Retina (tissue), 1 donor: ENCODE measurements around the gene ACOT11.
"Not testable (repeated sequence)": the region's sequence is repeated elsewhere in the genome, so short reads cannot be mapped to it uniquely, and the experiment has no call there.

Experiments used
- DNase-seq: peaks from one replicate; pipeline ENCODE4 v3.0.0-alpha.2; 2016

The ACOT11 gene

DNA sequence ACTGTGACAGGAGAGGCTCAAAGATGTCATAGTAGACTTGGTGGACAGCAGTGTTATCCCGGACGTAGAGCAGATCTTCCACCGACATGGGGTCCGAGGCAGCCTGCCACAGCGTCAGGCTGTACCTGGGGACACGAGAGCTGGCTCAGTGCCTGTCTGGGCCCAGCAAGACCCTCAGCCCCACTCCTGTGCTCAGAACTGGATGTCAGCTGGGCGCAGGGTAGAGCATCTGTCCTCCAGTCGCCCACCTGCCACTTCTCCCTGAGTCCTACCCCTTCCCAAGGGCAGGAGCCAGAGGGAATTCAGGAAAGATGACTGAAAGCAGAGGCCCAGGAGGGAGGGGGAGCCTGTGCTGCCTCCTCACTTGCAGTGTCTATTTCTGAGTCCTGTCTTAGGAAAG lies 63.6 kb downstream of the ACOT11 start:
- no peak for DNase-seq

DNA sequence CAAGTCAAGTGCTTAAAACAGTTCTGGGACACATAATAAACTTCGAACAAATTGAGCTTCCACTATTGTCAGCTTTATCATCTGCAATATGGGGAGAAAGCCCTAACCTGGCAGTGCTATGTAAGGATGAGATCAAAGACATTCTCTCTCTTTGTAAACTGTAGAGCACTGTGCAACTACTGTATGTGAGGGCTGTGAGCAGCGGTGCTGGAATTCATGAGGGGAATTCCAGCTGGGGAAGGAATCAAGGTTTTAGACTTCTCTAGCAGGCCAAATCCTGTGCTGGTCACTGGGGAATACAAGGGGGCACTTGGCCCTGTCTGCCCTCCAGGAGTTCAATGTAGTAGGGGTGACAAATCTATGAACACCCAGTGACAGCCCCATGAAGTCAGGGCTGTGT lies 66.0 kb downstream of the ACOT11 start:
- DNase-seq = no peak

DNA sequence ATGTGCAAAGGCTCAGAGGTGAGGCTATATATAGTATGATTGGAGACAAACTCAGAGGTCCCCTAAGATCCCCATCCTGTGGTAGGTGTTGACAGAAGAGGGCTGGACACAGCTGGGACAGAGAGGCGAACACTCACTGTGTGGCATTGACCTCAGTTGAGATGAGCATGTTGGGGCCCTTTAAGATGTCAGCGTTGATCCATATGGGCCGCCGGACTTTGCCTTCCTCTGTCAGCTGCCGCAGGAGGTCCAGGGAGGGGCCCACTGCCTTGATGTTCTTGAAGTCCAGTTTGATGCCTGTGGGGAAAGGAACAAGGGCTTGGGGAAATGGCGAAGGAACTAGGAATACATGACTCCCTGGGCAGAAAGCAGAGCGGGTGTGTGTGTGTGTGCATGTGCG lies 66.5 kb downstream of the ACOT11 start:
- no peak for DNase-seq

DNA sequence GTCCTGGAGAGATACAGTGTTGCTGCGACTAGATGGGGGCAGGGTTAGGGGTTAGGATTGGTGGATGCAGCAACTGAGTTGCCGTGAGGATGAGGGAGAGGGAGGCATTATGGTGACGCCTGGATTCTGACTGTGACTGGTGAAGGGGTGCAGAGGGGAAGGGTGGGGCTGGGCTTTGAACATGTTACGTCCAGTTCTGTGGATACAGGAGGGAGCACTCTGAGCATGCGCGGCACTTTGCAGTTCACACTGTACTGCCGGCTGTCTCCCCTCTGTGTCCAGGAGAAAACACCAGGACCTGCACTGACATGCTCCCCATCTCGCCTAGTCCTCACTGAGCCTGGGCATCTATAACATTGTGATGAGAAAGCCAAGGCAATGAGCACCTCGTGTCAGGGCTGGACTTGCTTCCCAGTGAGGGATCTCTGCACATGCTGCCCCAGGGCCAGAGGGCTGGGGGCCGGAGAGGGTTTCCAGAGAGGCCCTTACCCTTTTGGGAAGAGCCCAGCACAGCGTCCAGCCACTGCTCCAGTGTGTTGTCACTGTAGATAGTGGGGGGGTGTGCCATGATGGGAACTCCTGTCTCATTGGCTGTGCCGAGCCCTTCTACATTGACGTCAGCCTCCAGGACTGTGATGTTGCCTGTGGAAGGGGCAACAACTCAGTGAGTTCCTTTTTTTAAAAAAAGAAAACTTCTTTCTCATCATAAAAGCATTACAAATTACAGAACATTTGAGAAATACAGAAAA lies 67.7 kb downstream of the ACOT11 start:
- no peak for DNase-seq

DNA sequence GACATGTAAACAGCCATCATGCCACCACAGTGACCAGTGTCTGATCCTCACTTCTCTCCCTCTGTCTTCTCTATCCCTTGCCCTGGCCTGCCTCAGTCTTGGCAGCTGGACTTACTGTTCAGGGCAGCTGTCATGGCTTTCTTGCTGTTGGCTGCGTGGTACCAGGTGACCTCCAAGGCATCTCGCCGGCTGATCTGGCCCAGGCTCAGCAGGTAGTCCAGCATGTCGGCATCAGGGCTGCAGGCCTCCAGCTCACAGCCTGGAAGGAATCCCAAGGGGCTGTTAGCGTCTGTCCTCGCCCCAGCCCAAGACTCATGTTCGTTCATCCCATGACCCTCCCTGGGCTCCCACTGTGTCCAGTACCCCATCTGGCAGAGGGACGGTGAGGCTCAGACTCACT lies 71.7 kb downstream of the ACOT11 start:
- DNase-seq = peak; percentile 47

DNA sequence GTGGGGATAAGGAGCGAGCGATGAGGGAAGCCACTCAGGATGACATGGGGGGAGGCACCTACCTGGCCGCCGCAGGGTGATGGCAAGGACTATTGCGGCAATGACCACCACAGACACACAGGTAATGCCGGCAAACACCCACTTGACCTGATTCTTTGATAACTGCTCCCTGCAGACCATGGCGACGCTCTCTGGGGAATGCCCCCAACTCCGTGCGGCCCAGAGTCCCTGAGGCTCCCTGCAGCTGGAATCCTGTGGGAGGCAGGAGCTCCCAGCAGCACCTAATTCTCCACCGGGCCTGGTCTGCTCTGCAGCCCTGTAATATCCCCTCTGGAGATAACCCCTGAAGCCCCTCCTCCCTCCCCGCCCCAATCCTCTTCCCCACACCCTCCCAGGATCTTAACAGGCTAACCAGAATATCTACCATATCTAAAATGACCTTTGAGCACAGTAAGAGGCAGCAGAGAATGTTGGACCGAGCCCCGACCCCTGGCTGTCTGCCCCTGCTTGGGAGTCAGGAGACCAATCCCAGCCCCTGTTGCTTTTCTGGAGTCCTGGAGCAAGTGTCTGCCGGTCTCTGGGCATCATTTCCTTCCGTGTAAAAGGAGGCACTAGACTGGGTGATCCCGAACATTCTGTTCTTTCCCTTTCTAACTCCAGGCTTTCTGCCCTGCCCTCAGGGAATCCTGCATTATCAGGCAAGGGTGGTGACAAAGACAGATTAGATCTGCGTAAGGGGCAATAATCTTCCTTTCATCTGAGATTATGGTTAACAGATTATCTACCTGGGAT lies 75.4 kb downstream of the ACOT11 start, which contains the start of gene FAM151A:
Gene FAM151A, minus strand, starts transcription at position 310 of the 792 bp plus-strand sequence. Its CDS starts 130 bp downstream, at position 180.
- DNase-seq = no peak

DNA sequence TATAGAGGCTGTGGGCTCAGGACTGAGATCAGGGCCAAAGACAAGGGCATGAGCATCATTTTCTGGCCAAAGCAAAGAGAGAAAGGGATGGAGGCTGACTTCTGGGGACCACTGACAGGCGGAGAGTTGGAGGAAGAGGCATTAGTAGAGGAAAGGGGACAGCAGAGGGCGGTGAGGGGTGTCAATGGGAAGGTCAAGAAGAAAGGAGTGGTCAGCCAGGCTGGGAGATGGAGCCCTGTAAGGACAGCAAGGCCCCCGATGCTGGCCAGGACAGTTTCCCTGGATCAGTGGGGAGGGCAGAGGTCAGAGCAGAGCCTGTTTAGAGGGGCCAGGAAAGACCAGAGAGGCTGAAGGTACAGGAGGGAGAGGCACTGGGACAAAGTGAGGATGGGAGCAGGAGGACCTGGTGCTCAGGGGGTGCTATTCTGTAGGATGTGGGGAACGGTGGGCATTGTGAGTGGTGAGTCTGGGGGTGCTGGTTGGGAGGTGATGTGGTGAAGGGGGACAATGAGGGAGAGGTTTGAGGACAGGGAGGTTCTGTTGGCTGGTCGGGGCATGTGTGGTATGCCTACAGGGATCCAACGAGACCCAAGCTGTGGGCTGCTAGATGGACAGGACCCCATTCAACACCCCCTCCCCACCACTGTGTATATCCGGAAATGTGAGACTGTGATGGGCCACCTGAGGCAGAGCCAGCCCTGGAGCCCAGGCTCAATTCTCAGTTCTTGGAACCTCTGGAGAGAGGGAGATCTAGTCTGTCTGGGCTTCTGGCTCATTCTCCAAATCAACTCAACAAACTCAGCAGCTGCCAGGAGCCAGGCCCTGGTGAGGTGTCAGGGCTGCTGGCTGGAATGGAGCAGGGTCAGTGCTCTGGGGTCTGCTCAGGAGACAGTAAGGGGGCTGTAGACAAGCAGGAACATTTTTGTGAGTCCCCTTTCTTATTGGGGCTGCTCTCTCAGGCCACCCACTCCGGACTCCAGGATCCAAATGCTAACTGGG lies 76.7 kb downstream of the ACOT11 start:
- DNase-seq = no peak

DNA sequence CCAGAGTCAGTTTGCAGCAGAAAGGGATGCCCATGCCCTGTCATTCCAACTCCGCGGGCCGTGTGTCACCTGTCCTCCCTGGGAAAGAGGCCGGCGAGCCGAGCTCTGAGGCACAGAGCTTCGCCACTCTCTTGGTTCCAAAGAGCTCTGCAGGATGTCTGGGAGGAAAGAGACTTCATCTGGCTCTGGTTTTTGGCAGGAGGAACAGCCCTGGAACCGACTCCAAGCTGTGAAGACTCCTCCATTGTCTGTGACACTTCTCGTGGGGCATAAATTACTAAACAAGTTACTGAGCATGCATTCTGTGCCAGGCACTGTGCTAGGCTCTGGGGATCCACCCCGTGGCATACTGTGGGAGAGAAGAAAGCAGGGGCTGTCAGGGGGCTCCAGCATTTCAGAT lies 79.2 kb downstream of the ACOT11 start:
- no peak for DNase-seq

DNA sequence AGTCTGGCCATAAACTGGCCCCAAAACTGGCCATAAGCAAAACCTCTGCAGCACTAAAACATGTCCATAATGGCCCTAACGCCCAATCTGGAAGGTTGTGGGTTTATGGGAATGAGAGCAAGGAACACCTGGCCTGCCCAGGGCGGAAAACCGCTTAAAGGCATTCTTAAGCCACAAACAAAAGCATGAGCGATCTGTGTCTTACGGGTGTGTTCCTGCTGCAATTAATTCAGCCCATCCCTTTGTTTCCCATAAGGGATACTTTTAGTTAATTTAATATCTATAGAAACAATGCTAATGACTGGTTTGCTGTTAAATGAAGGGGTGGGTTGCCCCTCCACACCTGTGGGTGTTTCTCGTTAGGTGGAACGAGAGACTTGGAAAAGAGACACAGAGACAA lies 87.8 kb downstream of the ACOT11 start:
- not testable (repeated sequence) for DNase-seq

DNA sequence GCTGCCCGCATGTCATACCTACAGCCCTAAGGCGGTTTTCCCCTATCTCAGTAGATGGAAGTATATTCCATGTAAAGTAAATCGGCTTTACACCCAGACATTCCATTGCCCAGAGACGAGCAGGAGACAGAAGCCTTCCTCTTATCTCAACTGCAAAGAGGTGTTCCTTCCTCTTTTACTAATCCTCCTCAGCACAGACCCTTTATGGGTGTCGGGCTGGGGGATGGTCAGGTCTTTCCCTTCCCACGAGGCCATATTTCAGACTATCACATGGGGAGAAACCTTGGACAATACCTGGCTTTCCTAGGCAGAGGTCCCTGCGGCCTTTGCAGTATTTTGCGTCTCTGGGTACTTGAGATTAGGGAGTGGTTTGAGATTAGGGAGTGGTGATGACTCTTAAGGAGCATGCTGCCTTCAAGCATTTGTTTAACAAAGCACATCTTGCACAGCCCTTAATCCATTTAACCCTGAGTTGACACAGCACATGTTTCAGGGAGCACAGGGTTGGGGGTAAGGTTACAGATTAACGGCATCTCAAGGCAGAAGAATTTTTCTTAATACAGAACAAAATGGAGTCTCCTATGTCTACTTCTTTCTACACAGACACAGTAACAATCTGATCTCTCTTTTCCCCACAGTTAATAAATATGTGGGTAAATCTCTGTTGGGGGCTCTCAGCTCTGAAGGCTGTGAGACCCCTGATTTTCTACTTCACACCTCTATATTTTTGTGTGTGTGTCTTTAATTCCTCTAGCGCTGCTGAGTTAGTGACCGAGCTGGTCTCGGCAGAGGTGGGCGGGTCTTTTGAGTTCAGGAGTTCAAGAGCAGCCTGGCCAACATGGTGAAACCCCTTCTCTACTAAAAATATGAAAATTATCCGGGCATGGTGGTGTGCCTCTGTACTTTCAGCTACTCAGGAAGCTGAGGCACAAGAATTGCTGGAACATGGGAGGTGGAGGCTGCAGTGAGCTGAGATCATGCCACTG lies 88.7 kb downstream of the ACOT11 start:
- DNase-seq = not testable (repeated sequence)

DNA sequence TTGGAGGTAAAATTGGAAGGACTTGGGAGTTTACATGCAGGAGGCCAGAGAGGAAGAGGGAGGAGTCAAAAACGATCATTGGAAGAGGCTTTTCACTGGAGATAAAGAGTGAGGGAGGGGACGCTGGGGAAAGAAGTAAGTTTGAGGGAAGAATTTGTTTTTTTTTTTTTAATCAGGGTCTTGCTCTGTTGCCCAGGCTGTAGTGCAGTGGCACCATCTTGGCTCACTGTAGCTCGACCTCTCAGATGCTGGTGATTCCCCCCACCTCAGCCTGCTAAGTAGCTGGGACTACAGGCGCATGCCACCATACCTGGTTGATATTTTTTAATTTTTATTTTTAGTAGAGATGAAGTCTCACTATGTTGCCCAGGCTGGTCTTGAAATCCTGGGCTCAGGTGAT lies 92.3 kb downstream of the ACOT11 start:
- DNase-seq = no peak

DNA sequence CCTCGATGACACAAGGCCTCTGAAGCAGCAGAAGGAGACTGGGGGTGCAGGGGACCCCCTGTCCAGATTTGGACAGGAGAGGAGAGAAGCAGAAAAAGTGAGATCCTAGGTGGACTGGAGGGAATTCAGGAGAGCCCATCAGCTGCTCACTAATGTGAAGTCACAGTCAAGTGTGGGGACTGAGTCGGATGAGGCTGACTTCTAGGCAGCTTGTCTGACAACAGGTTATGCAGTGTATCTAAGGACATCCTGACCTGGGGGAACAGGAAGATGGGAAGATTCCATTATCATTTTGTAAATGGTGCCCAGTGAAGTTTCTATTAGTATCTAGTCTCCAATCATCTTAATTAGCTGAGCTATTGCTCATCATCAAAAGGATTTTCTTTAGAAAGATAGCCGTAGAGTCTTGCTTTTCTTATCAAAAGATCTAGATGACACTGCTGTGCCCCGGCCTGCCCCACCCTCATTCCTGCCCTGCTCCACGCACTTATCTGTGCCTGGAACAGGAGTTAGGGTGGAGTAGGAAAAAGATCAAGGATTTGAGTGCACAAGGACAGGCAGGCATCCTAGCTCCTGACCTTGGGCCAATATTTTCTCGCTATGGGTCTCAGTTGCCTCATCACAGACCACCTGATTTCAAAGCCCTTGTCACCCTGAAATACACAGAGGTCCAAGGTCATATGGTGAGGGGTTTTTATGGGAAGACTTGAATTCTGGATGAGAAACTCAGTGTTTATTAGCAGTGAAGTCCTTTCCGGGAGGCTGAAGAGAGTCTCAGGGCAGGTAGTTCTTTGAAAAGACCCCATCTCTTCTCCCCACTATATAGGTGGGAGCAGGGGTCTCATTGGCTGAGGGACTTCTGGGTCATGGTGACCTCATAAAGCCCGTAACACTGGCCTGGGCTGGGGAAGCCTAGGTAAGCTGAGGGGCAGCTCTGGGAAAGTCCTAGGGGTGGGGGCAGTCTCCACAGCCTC lies 93.1 kb downstream of the ACOT11 start, which contains the start of gene MROH7:
Gene MROH7, plus strand, starts transcription at position 924 of the 974 bp plus-strand sequence. CDS start 11,141 bp downstream, outside the sequence.
- no peak for DNase-seq

DNA sequence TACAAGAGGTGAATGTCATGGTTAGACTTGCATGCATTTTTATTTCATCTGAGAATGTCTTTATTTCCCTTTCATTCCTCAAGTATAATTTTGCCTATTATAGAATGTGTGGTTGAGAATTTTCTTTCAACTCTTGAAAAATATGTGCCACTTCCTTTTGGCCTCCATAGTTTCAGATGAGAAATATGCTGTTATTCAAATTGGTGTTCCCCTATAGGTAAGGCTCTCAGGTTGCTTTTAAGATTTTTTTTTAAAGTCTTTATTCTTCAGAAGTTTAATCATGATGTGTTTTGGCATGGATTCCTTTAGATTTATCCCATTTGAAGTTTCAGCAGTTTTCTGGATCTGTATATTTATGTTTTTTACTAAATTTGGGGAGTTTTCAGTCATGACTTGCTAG lies 95.7 kb downstream of the ACOT11 start:
- DNase-seq = no peak

DNA sequence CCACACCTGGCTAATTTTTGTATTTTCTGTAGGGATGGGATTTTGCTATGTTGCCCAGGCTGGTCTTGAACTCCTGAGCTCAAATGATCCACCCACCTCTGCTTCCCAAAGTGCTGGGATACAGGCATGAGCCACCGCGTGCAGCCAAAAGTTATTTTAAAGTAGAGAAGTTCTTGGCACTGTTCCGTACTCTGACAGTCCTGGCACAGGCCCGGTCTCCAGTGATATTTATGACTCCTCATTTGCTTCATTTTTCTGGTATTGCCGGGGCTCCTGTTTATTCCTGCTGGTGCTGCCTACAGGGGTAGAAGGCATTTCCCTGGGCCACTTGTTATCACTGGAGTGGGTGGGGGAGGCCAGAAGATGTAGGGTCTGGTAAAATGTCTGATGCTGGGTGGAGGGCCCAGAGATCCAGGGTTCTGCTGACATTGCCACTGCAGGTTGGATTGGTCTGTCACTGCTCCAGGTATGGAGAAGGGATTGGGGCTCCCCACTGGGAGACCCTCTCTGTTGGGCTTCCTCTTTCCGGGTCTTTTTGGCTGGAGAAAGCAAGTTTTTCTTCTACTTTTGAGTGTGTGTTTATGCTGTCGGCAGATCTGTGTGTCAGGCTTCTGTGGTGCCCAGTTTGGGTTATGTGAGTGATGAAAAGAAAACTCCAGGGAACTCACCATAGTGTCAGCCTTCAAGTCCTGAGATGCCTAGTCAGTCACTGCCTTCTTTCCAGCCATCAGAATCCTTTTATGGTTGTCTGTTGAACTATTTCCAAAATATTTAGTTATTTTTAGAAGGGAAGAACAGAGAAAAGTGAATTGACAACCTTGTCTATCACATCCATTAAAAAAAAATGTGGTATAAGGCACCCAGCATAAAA lies 98.0 kb downstream of the ACOT11 start:
- no peak for DNase-seq

DNA sequence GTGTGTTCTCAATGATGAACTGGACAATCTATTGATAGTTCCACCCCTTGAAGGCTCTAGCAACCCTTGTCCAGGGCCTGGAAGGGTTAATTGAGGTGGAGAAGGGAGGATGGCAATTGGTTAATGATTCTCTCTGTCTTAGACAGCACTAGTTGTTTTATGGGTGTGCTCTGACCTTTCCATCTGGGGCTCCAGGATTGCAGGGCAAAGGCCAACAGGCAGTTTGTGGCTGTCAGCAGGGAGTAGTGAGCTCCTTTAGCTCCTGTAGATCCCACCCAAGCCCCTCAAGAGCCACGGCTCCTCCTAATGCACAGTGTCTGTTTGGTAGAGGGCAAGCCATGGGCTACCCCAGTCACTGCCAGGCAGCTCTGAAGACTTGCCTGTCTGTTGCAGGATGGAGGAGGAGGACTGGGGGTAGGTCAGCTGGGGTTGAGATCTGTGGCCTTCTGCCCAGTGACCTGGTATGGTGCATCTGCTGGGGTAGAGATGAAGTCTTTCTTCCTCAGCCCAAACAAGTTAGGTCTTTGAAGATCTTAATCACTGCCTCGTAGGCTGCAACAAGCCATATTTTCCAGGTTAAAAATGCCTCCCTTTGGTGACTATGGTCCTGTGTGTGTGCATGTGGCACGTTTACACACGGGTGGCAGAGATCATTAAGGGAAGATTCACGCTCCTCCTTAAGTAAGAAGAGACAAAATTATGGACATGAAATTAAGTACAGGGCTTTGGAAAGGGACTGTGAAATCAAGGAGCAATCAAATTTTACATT lies 101.3 kb downstream of the ACOT11 start:
- DNase-seq = no peak

DNA sequence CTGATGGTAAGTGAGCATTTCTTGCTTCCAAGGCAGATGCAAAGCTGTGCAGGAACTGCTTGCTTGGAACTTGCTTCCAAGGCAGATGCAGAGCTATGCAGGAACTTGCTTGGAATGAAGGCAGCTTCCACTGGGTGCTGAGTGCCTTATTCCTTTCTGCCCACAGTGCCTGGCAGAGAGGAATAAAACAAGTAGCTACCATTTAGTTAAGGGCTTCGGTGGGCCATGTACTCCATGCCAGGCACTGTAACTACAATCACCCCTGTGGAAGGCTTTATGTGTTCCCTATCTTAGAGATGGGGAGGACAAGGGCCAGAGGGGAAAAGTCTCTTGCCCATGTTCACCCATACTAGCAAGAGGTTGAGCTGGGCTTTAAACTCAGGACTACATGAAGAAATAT lies 101.9 kb downstream of the ACOT11 start:
- no peak for DNase-seq

DNA sequence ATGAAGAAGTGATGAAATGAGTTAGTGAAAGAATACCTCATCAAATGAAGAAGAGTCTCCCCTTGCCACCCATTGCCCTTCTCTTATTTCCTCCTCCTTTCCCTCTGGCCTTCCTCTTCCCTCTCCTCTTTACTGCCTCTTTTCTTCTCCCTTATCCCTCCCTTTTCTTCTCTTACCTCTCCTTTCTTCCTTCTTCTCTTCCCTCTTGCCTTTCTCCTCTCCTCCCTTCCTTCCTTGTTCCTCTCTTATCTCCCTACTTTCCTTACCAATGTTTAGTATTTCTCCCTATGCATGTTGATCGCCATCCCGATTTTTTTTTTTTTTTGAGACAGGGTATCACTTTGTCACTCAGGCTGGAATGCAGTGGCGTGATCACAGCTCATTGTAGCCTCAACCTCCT lies 102.4 kb downstream of the ACOT11 start:
- DNase-seq = no peak

DNA sequence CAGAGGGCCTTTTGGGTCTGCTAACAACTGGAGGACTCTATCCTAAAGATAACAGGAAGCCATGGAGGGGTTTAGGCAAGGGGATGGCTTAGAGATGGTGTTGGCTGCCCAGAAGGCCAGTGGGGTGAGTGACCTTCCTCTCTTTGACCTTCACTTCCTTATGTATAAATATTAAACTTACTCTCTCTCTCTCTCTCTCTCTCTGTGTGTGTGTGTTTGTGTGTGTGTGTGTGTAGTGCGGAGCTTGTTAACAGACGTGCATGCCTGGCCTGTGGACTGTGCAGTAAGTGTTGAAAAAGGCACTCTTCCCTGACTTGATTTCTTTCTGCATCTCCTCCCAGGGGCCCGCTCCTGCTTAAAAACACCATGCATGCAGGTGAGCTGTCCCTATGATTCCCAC lies 103.6 kb downstream of the ACOT11 start:
- DNase-seq = no peak
